Neural progenitor cell (in vitro differentiated cells): ENCODE results near the gene EPHX1.

Experiments
- CTCF ChIP-seq: fragments of 200-600 bp; sonication (generic); IDR thresholded peaks from 2 replicates; pipeline ENCODE4 v1.5.1; 2017; ENCODE audit warnings: antibody characterized with exemption, mild to moderate bottlenecking
- EZH2 ChIP-seq: fragments of 200-600 bp; sonication (generic); IDR thresholded peaks from 2 replicates; pipeline ENCODE4 v1.6.1; 2017; ENCODE audit warnings: antibody characterized with exemption, mild to moderate bottlenecking, moderate library complexity
- EZH2phosphoT487 ChIP-seq: fragments of 200-600 bp; sonication (generic); IDR thresholded peaks from 2 replicates; pipeline ENCODE4 v1.6.1; 2017; ENCODE audit warnings: antibody characterized with exemption

DNA sequence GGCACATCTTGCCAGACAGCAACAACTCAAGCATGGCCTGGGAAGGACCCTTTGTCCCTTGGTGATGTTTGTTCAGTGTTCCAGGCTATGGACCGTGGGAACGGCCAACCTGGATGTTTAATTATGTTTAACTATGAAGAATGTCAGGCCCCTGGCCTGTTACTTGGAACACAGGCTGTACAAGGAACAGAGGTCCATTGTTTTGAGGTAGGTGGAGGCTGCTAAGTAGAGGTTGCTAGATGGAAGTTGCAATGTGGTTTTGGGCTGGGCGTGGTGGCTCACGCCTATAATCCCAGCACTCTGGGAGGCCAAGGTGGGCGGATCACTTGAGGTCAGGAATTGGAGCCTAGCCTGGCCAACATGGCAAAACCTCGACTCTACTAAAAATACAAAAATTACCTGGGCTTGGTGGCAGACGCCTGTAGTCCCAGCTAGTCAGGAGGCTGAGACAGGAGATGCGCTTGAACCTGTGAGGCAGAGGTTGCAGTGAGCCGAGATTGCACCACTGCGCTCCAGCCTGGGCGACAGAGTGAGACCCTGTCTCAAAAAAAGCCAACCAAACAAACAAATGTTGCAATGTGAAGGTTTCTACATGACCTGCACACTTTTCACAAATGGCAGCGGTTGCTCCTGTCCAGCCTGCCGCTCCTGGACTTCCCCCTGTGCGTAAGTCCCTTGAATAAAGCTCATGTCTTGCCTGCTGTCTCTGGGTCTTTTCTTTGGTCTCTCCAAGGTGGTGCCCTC lies 81.5 kb downstream of the EPHX1 start:
- no peak for TF ChIP-seq EZH2
- TF ChIP-seq CTCF, result no peak
- TF ChIP-seq EZH2phosphoT487, result no peak
